Measurements from ENCODE around the gene TGM4.

The TGM4 gene

DNA sequence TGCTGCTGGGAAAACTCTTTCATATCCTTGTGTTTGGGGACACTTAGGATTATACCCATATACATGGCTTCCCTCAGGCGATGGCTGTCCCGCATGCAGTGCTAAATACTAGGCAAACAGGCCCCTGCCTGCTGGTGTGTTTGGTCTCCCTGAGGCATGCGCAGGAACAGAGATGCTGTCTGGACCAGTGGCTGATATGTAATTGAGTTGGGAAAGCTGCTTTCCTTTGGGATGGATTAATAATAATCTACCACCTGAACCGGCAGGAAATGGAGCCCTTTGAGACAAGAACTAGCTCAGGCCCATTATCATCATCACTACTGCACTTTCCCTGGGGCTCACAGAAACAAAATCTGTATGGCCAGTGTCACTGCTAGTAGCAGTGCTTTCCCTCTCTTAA is 83.6 kb downstream of the TGM4 start:
- DNase-seq: no peak

DNA sequence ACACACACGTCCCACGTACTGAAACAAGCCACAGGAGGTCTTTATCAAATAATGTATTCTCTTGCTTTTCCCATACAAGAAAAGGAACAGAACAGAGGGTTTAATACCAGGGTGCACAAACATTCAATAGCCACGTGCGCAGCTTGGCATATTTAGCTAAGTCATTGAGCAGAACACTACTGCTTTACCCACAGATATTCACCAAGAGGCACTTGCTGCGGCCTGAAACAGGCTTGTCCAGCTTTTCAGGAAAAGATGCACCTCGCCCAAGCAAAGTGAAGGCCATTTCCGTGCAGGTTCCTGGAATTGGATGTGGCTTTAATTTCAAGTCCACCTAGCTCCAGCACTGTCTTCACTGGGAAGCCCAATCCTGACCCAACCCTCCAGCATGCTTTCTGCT is 84.0 kb downstream of the TGM4 start:
- DNase-seq: no peak

DNA sequence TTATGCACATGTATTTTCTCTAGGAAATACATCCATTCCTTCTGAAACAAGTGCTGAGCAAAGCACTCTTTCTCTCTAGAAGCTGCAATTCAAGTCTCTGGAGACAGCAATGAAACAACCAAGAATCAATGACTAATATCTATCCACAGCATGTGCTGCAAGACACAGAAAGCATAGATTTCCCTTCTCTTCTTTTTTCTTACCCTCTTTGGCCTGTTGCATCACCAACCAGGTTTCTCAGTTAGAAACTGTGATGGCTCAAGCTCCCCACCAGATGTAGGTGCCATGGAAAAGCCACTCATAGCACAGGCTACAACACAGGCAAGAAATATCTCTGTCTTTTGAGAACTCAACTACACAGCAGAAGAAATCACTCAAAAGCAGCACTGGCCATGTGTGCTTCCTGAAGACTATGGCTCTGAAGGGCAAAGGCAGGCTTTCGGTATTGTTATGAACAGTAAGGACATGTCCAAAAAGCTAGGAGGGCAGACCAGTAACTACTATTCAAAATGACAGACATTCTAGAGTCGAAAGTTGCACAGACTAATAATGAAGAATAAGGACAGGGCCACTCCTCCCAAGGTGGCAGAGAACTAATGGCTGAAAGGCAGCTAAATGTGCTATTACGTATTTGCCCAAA is 86.1 kb downstream of the TGM4 start:
- no peak for DNase-seq

GRCh38 chr3:44961888-44962287 is 87.5 kb downstream of the TGM4 start:
- no peak for DNase-seq

GRCh38 chr3:44962621-44963393 is 88.4 kb downstream of the TGM4 start:
- no peak for DNase-seq

DNA sequence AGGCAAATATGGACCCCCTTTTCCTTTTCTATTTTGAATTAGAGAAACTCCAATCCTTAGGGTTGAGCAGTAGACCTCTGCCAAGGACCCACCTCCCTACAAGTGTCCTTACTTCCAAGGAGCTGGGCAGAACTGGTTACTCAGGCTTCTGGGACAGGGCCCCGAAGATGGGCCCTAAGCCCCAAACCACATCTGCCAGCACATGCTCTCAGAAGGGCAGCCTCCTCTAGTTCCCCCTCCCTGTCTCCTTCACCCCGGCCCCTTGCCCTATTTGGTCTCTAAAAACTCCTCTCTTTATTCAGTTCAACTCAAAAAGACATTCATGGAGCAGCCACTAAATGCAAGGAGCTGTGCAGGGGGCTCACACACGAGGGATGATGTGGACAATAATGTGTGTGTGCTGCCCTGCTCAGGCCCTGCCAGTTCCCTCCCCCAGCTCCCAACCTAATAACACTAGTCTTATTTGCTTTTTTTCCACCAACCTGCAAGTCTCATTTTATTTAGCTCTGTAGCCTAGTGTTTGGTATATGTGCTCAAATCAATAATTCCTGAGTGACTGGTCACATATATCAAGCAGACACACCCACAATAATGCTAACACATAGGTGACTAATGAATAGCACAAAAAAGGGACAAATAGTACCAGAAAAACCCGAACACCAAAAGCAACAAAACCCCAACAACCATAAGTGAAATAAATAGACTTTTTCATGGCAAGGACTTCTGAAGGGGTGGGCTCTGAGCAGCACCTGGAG is 89.3 kb downstream of the TGM4 start:
- DNase-seq: no peak
